ENCODE results near the gene ING1. TPM values are rescaled to one million over a fixed set of nuclear protein-coding genes. Genes with fewer than 3 reads are reported as not detected.

Gene ING1
- total and polyA plus RNA-seq, 7 donors = 5.2 to 16.9 (median 7.0) TPM

DNA sequence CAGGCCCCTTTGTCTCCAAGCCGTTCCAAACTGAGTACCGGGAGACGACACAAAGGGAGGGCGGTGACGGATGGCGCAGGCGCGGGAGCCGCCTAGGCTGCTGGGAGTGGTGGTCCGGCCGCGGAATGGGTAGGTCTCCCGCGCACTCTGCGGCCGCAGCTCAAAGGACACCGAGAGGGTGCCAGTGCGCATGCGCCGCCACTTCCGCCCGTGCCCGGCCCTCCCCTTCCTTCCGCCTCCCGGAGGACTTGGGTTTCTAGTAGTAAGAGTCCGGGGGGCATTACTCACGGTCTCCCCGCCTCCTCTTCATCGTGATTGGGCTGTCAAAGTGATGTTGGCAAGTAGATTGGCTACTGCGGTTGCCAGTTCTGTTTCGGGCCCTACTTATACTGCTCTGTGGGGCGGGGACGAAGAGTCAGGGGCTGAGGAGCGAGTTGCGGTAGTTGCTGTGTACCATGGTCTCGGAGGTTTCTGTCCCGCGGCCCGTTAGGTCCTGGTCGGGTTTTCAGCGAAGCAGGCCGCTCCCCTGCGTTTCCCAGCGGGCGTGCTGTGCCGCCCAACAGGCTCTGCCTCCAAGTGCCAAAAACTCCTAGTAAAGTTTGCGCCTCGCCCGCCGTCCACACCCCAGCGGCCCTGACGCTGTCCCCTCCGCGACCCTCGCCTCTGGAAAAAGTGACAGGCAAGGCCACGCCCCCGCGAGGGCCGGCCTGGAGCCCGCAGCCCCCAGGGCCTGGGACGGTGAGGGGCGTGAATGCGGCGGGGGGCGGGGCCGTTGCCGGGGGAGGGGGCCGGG is 455 bp upstream of the ING1 start:
- H3K9me3 ChIP-seq = no peaks in the 10 kb centered on the region
- H3K36me3 ChIP-seq (ENCODE audit: insufficient read depth in 1 of 2, low read depth in 1 of 2) = no peaks in the 10 kb centered on the region
- peaks cover 24% of the 10 kb centered on the region for H3K4me1 ChIP-seq
- DNase-seq = peak; percentile 99 to 100
- 0% methylated on average over 55 to 68 of the region's 68 CpGs for WGBS, 3 donors
- peak overlapping the region; percentile 90 for H3K4me3 ChIP-seq
- TF ChIP-seq, protein P1, sequence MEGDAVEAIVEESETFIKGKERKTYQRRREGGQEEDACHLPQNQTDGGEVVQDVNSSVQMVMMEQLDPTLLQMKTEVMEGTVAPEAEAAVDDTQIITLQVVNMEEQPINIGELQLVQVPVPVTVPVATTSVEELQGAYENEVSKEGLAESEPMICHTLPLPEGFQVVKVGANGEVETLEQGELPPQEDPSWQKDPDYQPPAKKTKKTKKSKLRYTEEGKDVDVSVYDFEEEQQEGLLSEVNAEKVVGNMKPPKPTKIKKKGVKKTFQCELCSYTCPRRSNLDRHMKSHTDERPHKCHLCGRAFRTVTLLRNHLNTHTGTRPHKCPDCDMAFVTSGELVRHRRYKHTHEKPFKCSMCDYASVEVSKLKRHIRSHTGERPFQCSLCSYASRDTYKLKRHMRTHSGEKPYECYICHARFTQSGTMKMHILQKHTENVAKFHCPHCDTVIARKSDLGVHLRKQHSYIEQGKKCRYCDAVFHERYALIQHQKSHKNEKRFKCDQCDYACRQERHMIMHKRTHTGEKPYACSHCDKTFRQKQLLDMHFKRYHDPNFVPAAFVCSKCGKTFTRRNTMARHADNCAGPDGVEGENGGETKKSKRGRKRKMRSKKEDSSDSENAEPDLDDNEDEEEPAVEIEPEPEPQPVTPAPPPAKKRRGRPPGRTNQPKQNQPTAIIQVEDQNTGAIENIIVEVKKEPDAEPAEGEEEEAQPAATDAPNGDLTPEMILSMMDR (IDR thresholded peaks at IDR 0.05) = no peak
- intact Hi-C loops (cut with DNase I) = loop anchor here (2.0 to 10.0 kb wide), 4 partner anchors 96 to 199 kb away; partner anchors contain the start of gene NAXD (in 1 of the 2)
- peak; percentile 73 to 78 (median 75) for ATAC-seq
- peak overlapping the region; percentile 99 for H3K27ac ChIP-seq
- no peaks in the 10 kb centered on the region for H3K27me3 ChIP-seq (ENCODE audit: insufficient read depth in 3 of 3, low read length in 2 of 3)

DNA sequence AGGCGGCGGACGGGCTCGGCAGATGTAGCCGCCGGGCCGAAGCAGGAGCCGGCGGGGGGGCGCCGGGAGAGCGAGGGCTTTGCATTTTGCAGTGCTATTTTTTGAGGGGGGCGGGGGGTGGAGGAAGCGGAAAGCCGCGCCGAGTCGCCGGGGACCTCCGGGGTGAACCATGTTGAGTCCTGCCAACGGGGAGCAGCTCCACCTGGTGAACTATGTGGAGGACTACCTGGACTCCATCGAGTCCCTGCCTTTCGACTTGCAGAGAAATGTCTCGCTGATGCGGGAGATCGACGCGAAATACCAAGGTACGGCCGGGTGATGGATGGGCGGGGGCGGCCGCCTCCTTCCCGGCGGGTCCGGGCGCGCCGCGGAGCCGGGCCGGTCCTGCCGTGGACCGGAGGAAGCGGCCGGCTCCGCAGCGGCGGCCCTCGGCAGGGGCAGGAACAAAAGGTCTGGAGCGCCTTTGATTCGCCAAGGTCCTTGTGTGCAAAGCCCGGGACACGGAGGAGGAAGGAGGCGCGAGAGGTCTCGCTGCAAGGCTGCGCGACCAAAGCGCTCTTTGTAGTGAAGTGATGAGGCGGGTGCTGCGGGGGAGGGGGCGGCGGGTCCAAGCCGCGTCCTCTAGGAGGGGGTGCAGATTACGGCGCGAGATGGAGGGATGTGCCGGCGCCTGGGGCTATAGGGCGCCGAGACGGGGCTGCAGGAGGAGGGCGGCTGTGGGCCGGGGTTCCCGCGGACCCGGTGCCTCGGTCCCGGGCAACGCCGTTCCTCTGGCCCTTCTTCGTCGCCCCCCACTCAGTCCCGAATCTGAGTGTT is 689 bp downstream of the ING1 start:
- H3K27me3 ChIP-seq (ENCODE audit: insufficient read depth in 3 of 3, low read length in 2 of 3) = no peaks in the 10 kb centered on the region
- peak overlapping the region; percentile 90 for H3K4me3 ChIP-seq
- ATAC-seq (no peak), DNase-seq (peak; percentile 54 to 78)
- TF ChIP-seq, protein P1 (IDR thresholded peaks at IDR 0.05) = no peak
- peaks cover 29% of the 10 kb centered on the region for H3K4me1 ChIP-seq
- intact Hi-C loops (cut with DNase I) = loop anchor here (2.0 to 10.0 kb wide), 4 partner anchors 97 to 198 kb away; partner anchors contain the start of gene NAXD (in 1 of the 2)
- H3K9me3 ChIP-seq = no peaks in the 10 kb centered on the region
- WGBS, 3 donors = 0 to 1% (median 1%) methylated on average over 55 to 86 of the region's 86 CpGs
- H3K36me3 ChIP-seq (ENCODE audit: insufficient read depth in 1 of 2, low read depth in 1 of 2) = peaks cover 0 to 2% of the 10 kb centered on the region in 2 donors
- peak overlapping the region; percentile 99 for H3K27ac ChIP-seq

DNA sequence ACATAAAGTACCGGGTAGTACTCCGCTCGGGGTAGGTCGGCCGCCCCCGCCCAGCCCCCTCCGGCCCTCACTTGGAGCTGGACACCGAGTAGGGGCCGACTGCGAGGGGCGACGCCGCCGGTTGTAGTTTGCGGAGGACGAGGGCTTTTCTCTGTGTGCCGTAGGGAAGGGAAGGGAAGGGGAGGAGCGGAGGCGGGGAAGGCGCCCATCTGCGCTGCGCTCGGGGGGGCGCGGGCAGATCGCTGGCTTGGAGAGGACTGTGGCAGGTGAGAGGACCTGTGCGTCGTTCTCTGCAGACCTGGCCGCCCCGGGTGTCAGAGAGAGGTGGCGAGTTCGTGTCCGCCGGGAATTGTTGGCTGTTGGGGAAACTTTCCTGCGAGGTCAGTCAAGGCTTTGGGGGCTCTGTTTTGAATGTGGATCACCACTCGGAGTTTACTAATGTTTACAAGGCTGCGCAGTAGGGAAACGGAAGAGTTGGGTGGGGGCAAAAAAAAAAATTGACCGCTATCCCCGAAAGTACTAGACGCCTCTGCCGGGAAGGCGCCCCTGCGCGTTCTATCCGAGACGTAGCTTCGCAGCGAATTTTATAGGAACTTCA is 1.4 kb downstream of the ING1 start:
- H3K4me1 ChIP-seq = peaks cover 29% of the 10 kb centered on the region
- no peaks in the 10 kb centered on the region for H3K9me3 ChIP-seq
- peak; percentile 64 to 78 for DNase-seq
- H3K36me3 ChIP-seq (ENCODE audit: insufficient read depth in 1 of 2, low read depth in 1 of 2) = peaks cover 0 to 9% of the 10 kb centered on the region in 2 donors
- TF ChIP-seq, protein P1 (IDR thresholded peaks at IDR 0.05) = no peak
- H3K4me3 ChIP-seq = peak overlapping the region; percentile 90
- peak in 1 of 4 donors; percentile 7 for ATAC-seq
- peak overlapping the region; percentile 99 for H3K27ac ChIP-seq
- H3K27me3 ChIP-seq (ENCODE audit: insufficient read depth in 3 of 3, low read length in 2 of 3) = no peaks in the 10 kb centered on the region
- intact Hi-C loops (cut with DNase I) = loop anchor here (5.0 to 10.0 kb wide), 4 partner anchors 98 to 197 kb away; partner anchors contain the start of gene NAXD (in 1 of the 2)
- 0 to 1% (median 1%) methylated on average over 41 to 49 of the region's 49 CpGs for WGBS, 3 donors

DNA sequence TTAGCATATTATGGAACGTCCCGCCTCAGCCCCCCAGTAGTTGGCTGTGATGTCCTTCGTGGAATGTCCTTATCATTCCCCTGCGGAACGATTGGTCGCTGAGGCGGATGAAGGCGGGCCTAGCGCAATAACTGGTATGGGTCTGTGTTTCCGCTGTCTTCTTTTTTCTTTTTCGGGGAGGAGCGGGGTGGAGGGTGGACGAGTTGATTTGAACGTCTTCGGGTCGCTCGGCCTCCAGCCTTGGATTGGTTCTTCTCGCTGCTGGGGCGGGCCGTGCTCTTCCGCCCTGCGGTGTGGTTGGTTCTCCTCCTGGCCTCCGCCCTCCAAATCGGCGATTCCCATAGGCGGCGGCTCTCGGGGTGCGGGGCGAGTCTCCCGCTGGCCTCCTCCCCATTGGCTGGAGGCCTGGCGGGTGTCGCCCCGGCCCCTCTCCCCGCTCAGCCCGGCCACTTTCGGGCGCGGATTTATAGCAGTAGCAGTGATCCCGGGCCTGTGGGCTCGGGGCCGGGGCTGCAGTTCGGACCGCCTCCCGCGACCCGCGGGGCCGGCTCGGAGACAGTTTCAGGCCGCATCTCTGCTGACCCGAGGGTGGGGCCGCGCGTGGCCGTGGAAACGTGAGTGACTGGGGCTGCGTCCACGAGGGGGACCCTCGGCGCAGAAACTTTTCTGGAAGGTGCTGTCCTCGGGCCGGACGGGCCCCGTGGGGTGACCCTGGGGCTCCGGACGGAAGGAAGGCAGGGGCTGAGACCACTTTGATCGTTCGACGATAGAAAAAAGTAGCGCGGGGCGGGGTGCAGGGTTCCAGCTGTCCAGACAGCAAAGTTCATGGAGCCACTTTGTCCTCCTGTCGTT is 2.1 kb downstream of the ING1 start:
- ATAC-seq = peak; percentile 72 to 78 (median 74)
- WGBS, 3 donors = 0% methylated on average over 73 to 74 of the region's 74 CpGs
- TF ChIP-seq, protein P1 (IDR thresholded peaks at IDR 0.05) = peak; percentile 21

More for the DNA sequence above, 2.1 kb downstream of the ING1 start:
- Histone ChIP-seq H3K27ac (peak overlapping the region; percentile 99), H3K4me1 (peaks cover 28% of the 10 kb centered on the region), H3K9me3 (no peaks in the 10 kb centered on the region), H3K36me3 (ENCODE audit: insufficient read depth in 1 of 2, low read depth in 1 of 2) (peaks cover 0 to 15% of the 10 kb centered on the region in 2 donors), H3K27me3 (ENCODE audit: insufficient read depth in 3 of 3, low read length in 2 of 3) (no peaks in the 10 kb centered on the region), H3K4me3 (peak overlapping the region; percentile 90)
- DNase-seq = peak; percentile 97 to 99
- intact Hi-C loops (cut with DNase I) = loop anchor here (2.0 to 10.0 kb wide), 3 partner anchors 99 to 152 kb away; no protein-coding TSS in a partner anchor
